Activated CD8-positive, alpha-beta T cell treated with anti-CD3 and anti-CD28 coated beads for 36 hours (primary cell): ENCODE results near the gene PRDX1. TPM values are rescaled to one million over a fixed set of nuclear protein-coding genes. Genes with fewer than 3 reads are reported as not detected.

Source experiments
- ATAC-seq: fragments of 200-7000 bp; cut with Tn5 transposase; one replicate; pipeline ENCODE4 v1.10.0; 2021; ENCODE audit warnings: mild to moderate bottlenecking, moderate library complexity
- CTCF ChIA-PET: fragments of 350-600 bp; sonication (Branson Sonifier 250); formaldehyde crosslinking; loops from one replicate; lab custom pipeline; 2021; ENCODE audit warnings: antibody characterized with exemption; lab: Charles Lee
- POLR2A ChIA-PET: fragments of 350-600 bp; sonication (Branson Sonifier 250); formaldehyde crosslinking; loops from one replicate; lab custom pipeline; 2021; ENCODE audit warnings: antibody characterized with exemption; lab: Charles Lee
- DNase-seq: peaks from one replicate; pipeline ENCODE4 v3.0.0-alpha.2; 2020
- H3K27ac Mint-ChIP-seq: one replicate; pipeline ENCODE4 v1.8.0; 2021; ENCODE audit warnings: mild to moderate bottlenecking, mixed read lengths
- H3K27me3 Mint-ChIP-seq: one replicate; pipeline ENCODE4 v1.8.0; 2021; ENCODE audit warnings: mixed read lengths
- H3K36me3 Mint-ChIP-seq: one replicate; pipeline ENCODE4 v1.8.0; 2021; ENCODE audit warnings: low read depth, mixed read lengths
- H3K4me1 Mint-ChIP-seq: one replicate; pipeline ENCODE4 v1.8.0; 2021; ENCODE audit warnings: low read depth, mixed read lengths
- H3K4me3 Mint-ChIP-seq: one replicate; pipeline ENCODE4 v1.8.0; 2021; ENCODE audit warnings: mild to moderate bottlenecking, moderate library complexity, mixed read lengths
- H3K9me3 Mint-ChIP-seq: one replicate; pipeline ENCODE4 v1.8.0; 2021; ENCODE audit warnings: mixed read lengths
- intact Hi-C: fragments of 100-400 bp; cut with micrococcal nuclease; formaldehyde crosslinking; loops from one replicate; pipeline ENCODE4 v1.10.0; 2022
- total RNA-seq, 2 experiments: library from RNA; stranded (reverse); gene quantifications; one replicate each; pipeline ENCODE4 v1.2.3, GENCODE V29; 2021
- TF ChIP-seq, protein P1 (sequence below): fragments of 200-600 bp; IDR thresholded peaks from one replicate; pipeline ENCODE4 v1.8.0; 2022; ENCODE audit warnings: antibody characterized with exemption, mild to moderate bottlenecking

PRDX1 gene
- total RNA-seq, 2 experiments from 2014 or later = 547 to 553 TPM

DNA sequence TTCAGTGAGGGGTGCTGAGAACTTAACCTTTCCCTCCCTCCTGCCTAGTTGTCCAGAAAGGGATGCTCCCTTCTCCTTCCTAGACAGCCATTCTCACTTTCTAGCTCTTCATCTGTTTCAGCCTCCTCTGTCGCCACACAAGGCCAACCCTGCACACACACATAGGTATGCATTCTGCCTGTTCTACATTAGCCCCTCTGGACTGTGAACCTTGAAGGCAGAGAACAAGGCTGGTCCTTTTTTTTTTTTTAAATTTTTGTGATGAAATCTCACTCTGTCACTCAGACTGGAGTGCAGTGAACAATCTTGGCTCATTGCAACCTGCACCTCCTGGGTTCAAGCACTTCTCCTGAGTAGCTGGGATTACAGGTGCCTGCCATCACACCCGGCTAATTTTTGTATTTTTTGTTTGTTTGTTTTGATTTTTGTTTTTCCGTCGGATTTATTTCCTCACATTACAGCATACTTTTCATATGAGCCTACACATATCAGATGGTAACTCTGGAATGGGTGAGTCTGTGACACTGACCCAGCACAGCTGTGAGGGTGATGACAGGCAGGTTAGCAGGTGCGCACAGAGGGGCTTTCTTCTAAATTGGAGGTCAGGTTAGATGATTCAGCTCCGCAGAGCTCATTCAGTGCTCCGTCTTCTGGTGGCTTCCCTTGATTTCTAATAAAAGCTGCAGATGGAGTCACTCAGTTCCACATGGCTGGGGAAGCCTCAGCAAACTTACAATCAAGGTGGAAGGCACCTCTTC is 24.0 kb upstream of the PRDX1 start:
- ATAC-seq (no peak), DNase-seq (no peak)
- no peaks in the 10 kb centered on the region for H3K36me3 Mint-ChIP-seq
- peaks cover 1% of the 10 kb centered on the region for H3K27me3 Mint-ChIP-seq
- intact Hi-C loops = no loop called here
- peaks cover 37% of the 10 kb centered on the region for H3K4me1 Mint-ChIP-seq
- TF ChIP-seq, protein P1, sequence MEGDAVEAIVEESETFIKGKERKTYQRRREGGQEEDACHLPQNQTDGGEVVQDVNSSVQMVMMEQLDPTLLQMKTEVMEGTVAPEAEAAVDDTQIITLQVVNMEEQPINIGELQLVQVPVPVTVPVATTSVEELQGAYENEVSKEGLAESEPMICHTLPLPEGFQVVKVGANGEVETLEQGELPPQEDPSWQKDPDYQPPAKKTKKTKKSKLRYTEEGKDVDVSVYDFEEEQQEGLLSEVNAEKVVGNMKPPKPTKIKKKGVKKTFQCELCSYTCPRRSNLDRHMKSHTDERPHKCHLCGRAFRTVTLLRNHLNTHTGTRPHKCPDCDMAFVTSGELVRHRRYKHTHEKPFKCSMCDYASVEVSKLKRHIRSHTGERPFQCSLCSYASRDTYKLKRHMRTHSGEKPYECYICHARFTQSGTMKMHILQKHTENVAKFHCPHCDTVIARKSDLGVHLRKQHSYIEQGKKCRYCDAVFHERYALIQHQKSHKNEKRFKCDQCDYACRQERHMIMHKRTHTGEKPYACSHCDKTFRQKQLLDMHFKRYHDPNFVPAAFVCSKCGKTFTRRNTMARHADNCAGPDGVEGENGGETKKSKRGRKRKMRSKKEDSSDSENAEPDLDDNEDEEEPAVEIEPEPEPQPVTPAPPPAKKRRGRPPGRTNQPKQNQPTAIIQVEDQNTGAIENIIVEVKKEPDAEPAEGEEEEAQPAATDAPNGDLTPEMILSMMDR = no peak
- CTCF ChIA-PET = interaction anchor here (1.1 to 4.1 kb wide), 4 partner anchors 22 to 33 kb away, joined by 3 to 23 read pairs (median 8); partner anchors contain the start of gene PRDX1
- no peaks in the 10 kb centered on the region for H3K9me3 Mint-ChIP-seq
- H3K4me3 Mint-ChIP-seq = no peak overlapping the region
- no peak overlapping the region for H3K27ac Mint-ChIP-seq
- POLR2A ChIA-PET = interaction anchor here (0.6 to 6.0 kb wide), 10 partner anchors 10 to 814 kb away, joined by 3 to 85 read pairs (median 4); partner anchors contain the start of genes NASP and PRDX1

DNA sequence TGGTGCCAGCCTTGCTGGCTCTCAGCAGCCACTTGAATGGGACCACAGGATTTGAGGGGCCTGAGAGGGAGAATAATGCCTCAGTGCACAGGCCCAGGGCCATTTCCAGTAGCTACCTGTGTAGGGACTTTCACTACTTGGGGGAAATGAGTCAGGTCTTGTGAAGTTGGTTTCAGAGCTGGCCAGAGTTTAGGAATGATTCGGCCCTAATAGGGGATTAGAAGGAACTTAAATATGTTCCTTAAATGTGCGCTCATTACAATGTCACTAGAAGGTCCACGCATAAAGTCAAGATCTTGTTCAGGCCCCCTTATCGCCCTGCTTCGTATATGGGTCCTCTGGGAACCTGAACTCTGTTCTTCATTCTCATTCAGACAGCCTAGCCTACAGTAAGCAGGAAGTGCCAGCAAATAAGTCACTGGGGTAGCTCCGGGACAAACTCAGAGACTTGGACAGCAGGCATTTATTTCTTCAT is 23.4 kb upstream of the PRDX1 start:
- intact Hi-C loops = no loop called here
- TF ChIP-seq, protein P1 = no peak
- H3K4me1 Mint-ChIP-seq = peaks cover 35% of the 10 kb centered on the region
- no peak overlapping the region for H3K4me3 Mint-ChIP-seq
- ATAC-seq (peak; percentile 37), DNase-seq (peak; percentile 40)
- peaks cover 1% of the 10 kb centered on the region for H3K27me3 Mint-ChIP-seq
- peak overlapping the region; percentile 36 for H3K27ac Mint-ChIP-seq
- CTCF ChIA-PET = interaction anchor here (1.1 to 4.1 kb wide), 4 partner anchors 21 to 32 kb away, joined by 3 to 23 read pairs (median 8); partner anchors contain the start of gene PRDX1
- no peaks in the 10 kb centered on the region for H3K9me3 Mint-ChIP-seq
- POLR2A ChIA-PET = interaction anchor here (0.7 to 6.0 kb wide), 9 partner anchors 10 to 814 kb away, joined by 3 to 85 read pairs (median 6); partner anchors contain the start of genes CCDC163, MMACHC, NASP and PRDX1
- no peaks in the 10 kb centered on the region for H3K36me3 Mint-ChIP-seq

DNA sequence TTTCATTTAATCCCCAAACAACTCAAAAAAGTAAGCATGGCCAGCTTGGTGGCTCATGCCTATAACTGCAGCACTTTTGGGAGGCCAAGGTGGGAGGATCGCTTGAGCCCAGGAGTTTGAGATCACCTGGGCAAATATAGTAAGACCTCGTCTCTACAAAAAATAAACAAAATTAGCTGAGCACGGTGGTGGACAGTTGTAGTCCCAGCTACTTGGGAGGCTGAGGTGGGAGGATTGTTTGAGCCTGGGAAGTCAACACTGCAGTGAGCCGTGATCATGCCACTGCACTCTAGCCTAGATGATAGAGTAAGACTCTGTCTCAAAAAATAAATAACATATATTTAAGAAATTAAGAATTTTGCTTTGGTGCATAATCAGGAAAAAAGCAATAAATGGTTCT is 22.8 kb upstream of the PRDX1 start:
- intact Hi-C loops = loop anchor here (1.0 kb wide), 1 partner anchor 8 kb away; no protein-coding TSS in a partner anchor
- CTCF ChIA-PET = interaction anchor here (1.1 to 4.1 kb wide), 6 partner anchors 20 to 51 kb away, joined by 3 to 23 read pairs (median 5); partner anchors contain the start of gene PRDX1
- ATAC-seq = no peak

DNA sequence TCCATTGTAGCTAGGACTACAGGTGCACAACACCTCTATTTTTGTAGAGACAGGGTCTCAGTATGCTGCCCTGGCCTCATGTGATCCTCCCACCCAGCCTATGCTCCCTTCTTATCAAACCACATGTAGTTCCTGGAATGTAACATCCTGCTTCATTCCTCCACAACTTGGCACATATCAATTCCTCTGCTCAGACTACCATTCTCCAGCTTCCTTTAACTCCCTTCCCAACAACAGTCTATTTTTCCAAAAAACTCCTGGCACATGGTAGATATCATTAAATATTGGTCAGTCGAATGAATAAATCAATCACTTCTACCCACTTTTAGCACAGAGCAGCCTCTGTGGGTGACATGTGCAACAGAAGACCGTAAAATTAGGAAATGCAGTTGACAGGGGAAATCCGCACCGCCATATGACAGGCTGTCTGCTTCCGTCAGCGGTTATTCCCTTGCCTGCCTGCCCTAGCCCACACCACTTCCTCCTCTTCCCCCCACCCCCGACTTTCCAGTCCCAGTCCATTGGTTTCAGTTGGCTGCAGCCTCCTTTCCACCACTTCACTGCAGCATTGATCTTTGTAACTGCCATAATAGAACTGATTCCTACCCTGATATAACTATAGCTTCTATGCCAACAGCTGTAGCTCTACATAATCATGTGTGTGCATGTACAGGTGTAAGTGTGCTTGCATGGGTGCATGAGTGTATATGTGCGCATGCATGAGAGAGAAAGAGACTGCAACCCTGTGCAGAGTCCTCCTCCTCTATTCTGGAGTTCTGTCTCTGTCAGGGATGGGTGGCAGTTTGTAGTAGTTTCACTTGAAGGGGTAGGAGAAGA is 22.1 kb upstream of the PRDX1 start:
- peaks cover 1% of the 10 kb centered on the region for H3K27me3 Mint-ChIP-seq
- H3K4me1 Mint-ChIP-seq = peaks cover 35% of the 10 kb centered on the region
- DNase-seq (peak; percentile 83), ATAC-seq (peak; percentile 90)
- intact Hi-C loops = loop anchor here (1.0 kb wide), 1 partner anchor 7 kb away; no protein-coding TSS in a partner anchor
- POLR2A ChIA-PET = interaction anchor here (0.8 to 6.0 kb wide), 9 partner anchors 10 to 44 kb away, joined by 3 to 85 read pairs (median 4); partner anchors contain the start of genes CCDC163, MMACHC, NASP and PRDX1
- TF ChIP-seq, protein P1 = no peak
- no peaks in the 10 kb centered on the region for H3K36me3 Mint-ChIP-seq
- peak overlapping the region; percentile 73 for H3K27ac Mint-ChIP-seq
- peak overlapping the region; percentile 22 for H3K4me3 Mint-ChIP-seq
- CTCF ChIA-PET = interaction anchor here (1.5 to 4.1 kb wide), 4 partner anchors 26 to 51 kb away, joined by 5 to 23 read pairs (median 10); no protein-coding TSS in a partner anchor
- no peaks in the 10 kb centered on the region for H3K9me3 Mint-ChIP-seq

More for the DNA sequence above, 22.8 kb upstream of the PRDX1 start:
- TF ChIP-seq, protein P1 = no peak
- H3K4me3 Mint-ChIP-seq = no peak overlapping the region
- DNase-seq = no peak
- peaks cover 1% of the 10 kb centered on the region for H3K27me3 Mint-ChIP-seq
- H3K4me1 Mint-ChIP-seq = peaks cover 35% of the 10 kb centered on the region
- no peaks in the 10 kb centered on the region for H3K36me3 Mint-ChIP-seq
- POLR2A ChIA-PET = interaction anchor here (0.8 to 6.0 kb wide), 8 partner anchors 9 to 45 kb away, joined by 3 to 85 read pairs (median 4); partner anchors contain the start of genes CCDC163, MMACHC, NASP and PRDX1
- H3K9me3 Mint-ChIP-seq = no peaks in the 10 kb centered on the region
- no peak overlapping the region for H3K27ac Mint-ChIP-seq
